HFFc6 (cell line): ENCODE measurements around the gene CCDC85A. TPM values are rescaled to one million over a fixed set of nuclear protein-coding genes. Genes with fewer than 3 reads are reported as not detected.
A peak's percentile ranks its signal among the peaks of the same experiment; 100 is the strongest.

ENCODE experiments used
- DNase-seq: peaks from one replicate; pipeline ENCODE4 v3.0.0-alpha.2; 2018
- H3K27ac Mint-ChIP-seq: 2 replicates; pipeline ENCODE4 v1.8.0; 2020; ENCODE audit warnings: mild to moderate bottlenecking, mixed read lengths
- H3K27me3 Mint-ChIP-seq: 2 replicates; pipeline ENCODE4 v1.8.0; 2021; ENCODE audit warnings: mild to moderate bottlenecking, moderate library complexity, mixed read lengths; ENCODE audit not compliant: insufficient read depth
- H3K36me3 Mint-ChIP-seq: 2 replicates; pipeline ENCODE4 v1.8.0; 2021; ENCODE audit warnings: low read depth, mixed read lengths
- H3K4me1 Mint-ChIP-seq: 2 replicates; pipeline ENCODE4 v1.8.0; 2020; ENCODE audit warnings: low read depth, mixed read lengths
- H3K4me3 Mint-ChIP-seq: 2 replicates; pipeline ENCODE4 v1.8.0; 2020; ENCODE audit warnings: mild to moderate bottlenecking, moderate library complexity, mixed read lengths
- H3K9me3 Mint-ChIP-seq: 2 replicates; pipeline ENCODE4 v1.8.0; 2020; ENCODE audit warnings: mild to moderate bottlenecking, mixed read lengths
- CTCF ChIP-seq: fragments of 200-600 bp; sonication (generic); IDR thresholded peaks from 2 replicates; pipeline ENCODE4 v1.5.0; 2021; ENCODE audit warnings: antibody characterized with exemption, mild to moderate bottlenecking
- total RNA-seq, 6 experiments: library from RNA; stranded (reverse); fragmentation: NEBNext Ultra II Directional; extraction: Animal tissue kit (Norgen Biotek cat#: 25700); gene quantifications; 2 replicates in 1 of 6; 3 replicates in 5 of 6; pipeline ENCODE4 v1.2.3, GENCODE V29; 2021

Gene CCDC85A
- total RNA-seq, 6 experiments from 2014 or later: 25.5 to 39.3 (median 36.9) TPM

- no peak overlapping the region for H3K27ac Mint-ChIP-seq
- H3K4me1 Mint-ChIP-seq: peaks cover 76% of the 10 kb centered on the region
- H3K36me3 Mint-ChIP-seq: peaks cover 23% of the 10 kb centered on the region
- no peaks in the 10 kb centered on the region; the same call in 1 of the 2 replicates for H3K27me3 Mint-ChIP-seq
- H3K4me3 Mint-ChIP-seq: no peak overlapping the region
- DNase-seq: no peak
- TF ChIP-seq CTCF: no peak
- no peaks in the 10 kb centered on the region for H3K9me3 Mint-ChIP-seq
Measured at GRCh38 chr2:56379066-56379465, 195.3 kb downstream of the CCDC85A start.

GRCh38 chr2:56380861-56381260 is 197.1 kb downstream of the CCDC85A start:
- no peak for DNase-seq
- Mint-ChIP-seq H3K27ac (peak overlapping the region; percentile 37), H3K36me3 (peaks cover 24% of the 10 kb centered on the region), H3K4me1 (peaks cover 80% of the 10 kb centered on the region), H3K27me3 (no peaks in the 10 kb centered on the region; the same call in 1 of the 2 replicates), H3K9me3 (no peaks in the 10 kb centered on the region), H3K4me3 (peak overlapping the region; percentile 24; the same call in 1 of the 2 replicates)
- TF ChIP-seq CTCF: no peak

- Mint-ChIP-seq H3K36me3 (peaks cover 22% of the 10 kb centered on the region), H3K9me3 (no peaks in the 10 kb centered on the region), H3K27ac (no peak overlapping the region), H3K4me1 (peaks cover 81% of the 10 kb centered on the region), H3K4me3 (no peak overlapping the region), H3K27me3 (no peaks in the 10 kb centered on the region; the same call in 1 of the 2 replicates)
- DNase-seq: no peak
- TF ChIP-seq CTCF: no peak
Measured at GRCh38 chr2:56382466-56382865, 198.7 kb downstream of the CCDC85A start.

GRCh38 chr2:56386657-56387056 is 202.9 kb downstream of the CCDC85A start:
- Mint-ChIP-seq H3K27me3 (no peaks in the 10 kb centered on the region; the same call in 1 of the 2 replicates), H3K4me3 (no peak overlapping the region), H3K4me1 (peaks cover 72% of the 10 kb centered on the region), H3K27ac (no peak overlapping the region), H3K36me3 (peaks cover 34% of the 10 kb centered on the region), H3K9me3 (no peaks in the 10 kb centered on the region)
- TF ChIP-seq CTCF: no peak
- no peak for DNase-seq

- DNase-seq: no peak
Measured at GRCh38 chr2:56390644-56391043, 206.9 kb downstream of the CCDC85A start.

More at GRCh38 chr2:56390644-56391043, 206.9 kb downstream of the CCDC85A start:
- Mint-ChIP-seq H3K4me3 (peak overlapping the region; percentile 55; the same call in 1 of the 2 replicates), H3K27ac (no peak overlapping the region), H3K4me1 (peaks cover 57% of the 10 kb centered on the region), H3K36me3 (peaks cover 12% of the 10 kb centered on the region), H3K9me3 (no peaks in the 10 kb centered on the region), H3K27me3 (no peaks in the 10 kb centered on the region)
- no peak for TF ChIP-seq CTCF
